Heart right ventricle (tissue), 16 donors: ENCODE results near the gene TMEM263. TPM values are rescaled to one million over a fixed set of nuclear protein-coding genes. Genes with fewer than 3 reads are reported as not detected.

Source experiments
- ATAC-seq, 8 donors: fragments of 200-7000 bp; cut with Tn5 transposase; one replicate each; pipeline ENCODE4 v1.9.1; 2020; ENCODE audit warnings: mild to moderate bottlenecking in 8 of 8, moderate library complexity in 8 of 8, moderate number of reproducible peaks in 1 of 8
- DNase-seq, 2 donors: peaks; one replicate each; pipeline ENCODE4 v3.0.0-alpha.2; 2020
- H3K27ac ChIP-seq, 10 donors: fragments of 200-600 bp; sonication (generic) in 2 of 10; one replicate each; pipeline versions ENCODE4 v1.5.0 to v1.8.0; 2020 to 2022; ENCODE audit warnings: mild to moderate bottlenecking in 3 of 10
- H3K27me3 ChIP-seq, 7 donors: fragments of 200-600 bp; one replicate each; pipeline ENCODE4 v1.8.0; 2021 to 2022; ENCODE audit warnings: mild to moderate bottlenecking in 2 of 7
- H3K36me3 ChIP-seq, 9 donors: fragments of 200-600 bp; sonication (generic) in 1 of 9; one replicate each; pipeline versions ENCODE4 v1.5.0 to v1.8.0; 2020 to 2022; ENCODE audit warnings: mild to moderate bottlenecking in 2 of 9
- H3K4me1 ChIP-seq, 9 donors: fragments of 200-600 bp; sonication (generic) in 1 of 9; one replicate each; pipeline versions ENCODE4 v1.5.0 to v1.8.0; 2020 to 2022; ENCODE audit warnings: mild to moderate bottlenecking in 4 of 9
- H3K4me3 ChIP-seq, 10 donors: fragments of 200-600 bp; sonication (generic) in 2 of 10; one replicate each; pipeline versions ENCODE4 v1.5.0 to v1.8.0; 2020 to 2022; ENCODE audit warnings: mild to moderate bottlenecking in 7 of 10, moderate library complexity in 2 of 10
- H3K9me3 ChIP-seq, 11 donors: fragments of 200-600 bp in 10 of 11; sonication (generic) in 2 of 11; one replicate each; pipeline versions ENCODE4 v1.5.0 to v1.8.0; 2013 to 2022; ENCODE audit warnings: mild to moderate bottlenecking in 2 of 11, control low read depth in 1 of 11, moderate library complexity in 1 of 11
- WGBS, 2 donors: extraction: QIAGEN DNeasy Blood & Tissue Kit; methylation state at CpG; one replicate each; pipeline ENCODE4 v1.1.7; 2013; ENCODE audit warnings: inconsistent platforms in 1 of 2; 5-methylcytosine and 5-hydroxymethylcytosine counted together
- intact Hi-C, 10 donors: fragments of 100-400 bp; cut with DNase I; formaldehyde crosslinking; loops; one replicate each; pipeline versions ENCODE4 v1.11.1 to v1.14.2; 2022
- polyA plus RNA-seq, 2 donors: library from polyadenylated mRNA; stranded (reverse); fragments of 200-250 nt; gene quantifications; one replicate each; pipeline ENCODE4 v1.2.3, GENCODE V29; 2013
- total RNA-seq, 10 donors: library from RNA; stranded (reverse); fragmentation: NEBNext Ultra II Directional in 3 of 10; extraction: Animal tissue kit (Norgen Biotek cat#: 25700) in 3 of 10; gene quantifications; one replicate each; pipeline versions ENCODE4 v1.2.1 to v1.2.4, GENCODE V29; 2021 to 2023
- TF ChIP-seq, protein P1 (sequence below), 9 donors: fragments of 200-600 bp; sonication (generic) in 2 of 9; IDR thresholded peaks; one replicate each; pipeline versions ENCODE4 v1.5.0 to v1.8.0; 2021 to 2022; ENCODE audit warnings: antibody characterized with exemption in 9 of 9, mild to moderate bottlenecking in 5 of 9, moderate library complexity in 1 of 9
- donor health status: Arrhythmogenic right ventricular cardiomyopathy.
- donor health status: ischemic (EF 13 %, LVEDD 7.1; RV severe dilation, severe dysfunction).
- donor health status: healthy with polysubstance abuse.
- donor health status: DM: no; HTN: yes; CAD: no.
- donor health status: DM: no; HTN: no; CAD: no.
- donor health status: ischemic (EF 25% LVEDD 6.9; RV normal size, moderate dysfunction).
- donor health status: ischemic (EF 25% LVEDD 5.7; RV mildly dilated, moderate dysfunction).
- donor health status: healthy.
- donor health status: DM: yes; HTN: yes; CAD: no.
- donor health status: Ischemic cardiomyopathy.
- donor health status: ischemic (EF 35%, LVEDD 5.7; RV mildly dilated, moderate dysfunction).
- donor health status: nonischemic (EF 11% LVEDD 7.7; RV severe dilation, severe dysfunction).
- donor health status: DM: yes; HTN: yes; CAD: no.
- donor health status: PGD.
- donor health status: ischemic (EF 29% LVEDD 5.4; RV normal size, mild dysfunction).
- donor health status: nonischemic (EF 23%, LVEDD 6.1; RV moderate dilation, normal function).

TMEM263 gene
- total and polyA plus RNA-seq, 12 donors, result 15.1 to 47.5 (median 34.6) TPM

DNA sequence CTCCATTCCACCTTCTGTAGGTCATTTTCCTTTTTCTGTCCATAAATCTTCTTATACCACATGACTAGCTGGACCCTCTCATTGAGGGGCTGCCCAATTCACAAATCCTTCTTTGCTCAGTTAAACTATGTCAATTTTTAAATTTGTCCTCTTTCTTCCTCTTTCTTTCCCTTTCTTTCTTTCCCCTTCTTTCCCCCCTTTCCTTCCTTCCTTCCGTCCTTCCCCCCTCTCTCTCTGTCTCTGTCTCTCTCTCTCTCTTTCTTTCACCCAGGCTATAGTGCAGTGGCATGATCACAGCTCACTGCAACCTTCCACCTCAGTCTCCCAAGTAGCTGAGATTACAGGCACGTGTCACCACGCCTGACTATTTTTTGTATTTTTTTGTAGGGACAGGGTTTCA lies 47.1 kb upstream of the TMEM263 start:
- H3K27me3 ChIP-seq, result peaks cover 0 to 93% (median 12%) of the 10 kb centered on the region in 7 donors
- ATAC-seq (no peak), DNase-seq (no peak)
- H3K4me1 ChIP-seq, result peaks cover 0 to 6% (median 4%) of the 10 kb centered on the region in 9 donors
- H3K4me3 ChIP-seq, result no peak overlapping the region
- 82 to 91% methylated on average over 3 of the region's 3 CpGs for WGBS, 2 donors
- intact Hi-C loops, result no loop called here
- TF ChIP-seq, protein P1, sequence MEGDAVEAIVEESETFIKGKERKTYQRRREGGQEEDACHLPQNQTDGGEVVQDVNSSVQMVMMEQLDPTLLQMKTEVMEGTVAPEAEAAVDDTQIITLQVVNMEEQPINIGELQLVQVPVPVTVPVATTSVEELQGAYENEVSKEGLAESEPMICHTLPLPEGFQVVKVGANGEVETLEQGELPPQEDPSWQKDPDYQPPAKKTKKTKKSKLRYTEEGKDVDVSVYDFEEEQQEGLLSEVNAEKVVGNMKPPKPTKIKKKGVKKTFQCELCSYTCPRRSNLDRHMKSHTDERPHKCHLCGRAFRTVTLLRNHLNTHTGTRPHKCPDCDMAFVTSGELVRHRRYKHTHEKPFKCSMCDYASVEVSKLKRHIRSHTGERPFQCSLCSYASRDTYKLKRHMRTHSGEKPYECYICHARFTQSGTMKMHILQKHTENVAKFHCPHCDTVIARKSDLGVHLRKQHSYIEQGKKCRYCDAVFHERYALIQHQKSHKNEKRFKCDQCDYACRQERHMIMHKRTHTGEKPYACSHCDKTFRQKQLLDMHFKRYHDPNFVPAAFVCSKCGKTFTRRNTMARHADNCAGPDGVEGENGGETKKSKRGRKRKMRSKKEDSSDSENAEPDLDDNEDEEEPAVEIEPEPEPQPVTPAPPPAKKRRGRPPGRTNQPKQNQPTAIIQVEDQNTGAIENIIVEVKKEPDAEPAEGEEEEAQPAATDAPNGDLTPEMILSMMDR (IDR thresholded peaks at IDR 0.05), result no peak
- no peak overlapping the region for H3K27ac ChIP-seq
- no peaks in the 10 kb centered on the region for H3K36me3 ChIP-seq
- no peaks in the 10 kb centered on the region for H3K9me3 ChIP-seq

DNA sequence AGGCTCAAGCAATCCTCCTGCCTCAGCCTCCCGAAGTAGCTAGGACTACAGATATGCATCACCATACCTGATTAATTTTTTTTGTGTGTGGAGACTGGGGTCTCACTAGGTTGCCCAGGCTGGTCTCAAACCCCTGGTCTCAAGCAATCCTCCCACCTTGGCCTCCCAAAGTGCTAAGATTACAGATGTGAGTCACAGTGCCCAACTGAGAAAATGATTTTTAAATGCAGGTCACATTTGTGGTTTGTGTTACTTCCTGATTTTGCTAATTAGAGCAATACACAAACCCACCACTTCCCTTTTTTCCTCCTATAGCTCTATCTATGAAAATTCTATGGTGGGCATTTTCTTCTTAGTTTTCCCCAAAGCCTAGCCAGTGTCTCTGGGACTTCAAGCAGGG lies 45.5 kb upstream of the TMEM263 start:
- TF ChIP-seq, protein P1 (IDR thresholded peaks at IDR 0.05), result no peak
- ATAC-seq, result no peak
- H3K9me3 ChIP-seq, result no peaks in the 10 kb centered on the region

DNA sequence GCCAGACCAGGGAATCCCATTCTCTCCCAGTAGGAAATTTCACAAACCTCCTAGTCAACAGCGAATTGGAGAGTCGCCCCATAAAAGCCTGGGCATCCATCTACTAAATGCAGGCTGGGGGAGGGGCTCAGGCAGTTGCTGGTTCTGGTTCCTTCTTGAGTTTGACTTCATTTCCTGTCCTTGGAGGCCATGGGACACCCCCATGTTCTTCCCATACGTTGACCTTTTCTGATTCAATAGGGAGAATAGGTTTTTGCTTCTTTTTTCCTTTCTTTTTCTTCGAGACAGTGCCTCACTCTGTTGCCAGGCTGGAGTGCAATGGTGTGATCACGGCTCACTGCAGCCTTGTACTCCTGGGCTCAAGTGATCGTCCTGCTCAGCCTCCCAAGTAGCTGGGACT lies 44.1 kb upstream of the TMEM263 start:
- TF ChIP-seq, protein P1 (IDR thresholded peaks at IDR 0.05), result no peak
- Histone ChIP-seq H3K27ac (no peak overlapping the region), H3K36me3 (no peaks in the 10 kb centered on the region), H3K9me3 (no peaks in the 10 kb centered on the region), H3K4me3 (no peak overlapping the region), H3K4me1 (no peaks in the 10 kb centered on the region), H3K27me3 (peaks cover 0 to 93% (median 12%) of the 10 kb centered on the region in 7 donors)
- no peak for ATAC-seq
- 81 to 89% methylated on average over 6 of the region's 6 CpGs for WGBS, 2 donors
- intact Hi-C loops, result loop anchor here in 1 of 10 donors (10.0 kb wide), 1 partner anchor 147 kb away; no protein-coding TSS in a partner anchor
- DNase-seq, result no peak

More for the DNA sequence above, 45.5 kb upstream of the TMEM263 start:
- H3K36me3 ChIP-seq, result no peaks in the 10 kb centered on the region
- peaks cover 0 to 93% (median 12%) of the 10 kb centered on the region in 7 donors for H3K27me3 ChIP-seq
- intact Hi-C loops, result loop anchor here in 1 of 10 donors (10.0 kb wide), 1 partner anchor 145 kb away; no protein-coding TSS in a partner anchor
- WGBS, 2 donors, result 100% methylated on average over 1 of the region's 1 CpG
- no peak overlapping the region for H3K27ac ChIP-seq
- no peak overlapping the region for H3K4me3 ChIP-seq
- H3K4me1 ChIP-seq, result no peaks in the 10 kb centered on the region
- no peak for DNase-seq

GRCh38 chr12:106913456-106913855 lies 42.3 kb upstream of the TMEM263 start:
- H3K9me3 ChIP-seq, result no peaks in the 10 kb centered on the region
- no peak overlapping the region for H3K27ac ChIP-seq
- no peaks in the 10 kb centered on the region for H3K36me3 ChIP-seq
- intact Hi-C loops, result loop anchor here in 1 of 10 donors (10.0 kb wide), 1 partner anchor 149 kb away; no protein-coding TSS in a partner anchor
- WGBS, 2 donors, result 80 to 86% methylated on average over 10 of the region's 10 CpGs
- H3K4me3 ChIP-seq, result no peak overlapping the region
- no peak for ATAC-seq
- no peaks in the 10 kb centered on the region for H3K4me1 ChIP-seq
- TF ChIP-seq, protein P1 (IDR thresholded peaks at IDR 0.05), result no peak
- H3K27me3 ChIP-seq, result peaks cover 0 to 93% (median 7%) of the 10 kb centered on the region in 7 donors
- DNase-seq, result no peak
